Measurements from ENCODE around the gene CACHD1.

- TF ChIP-seq, protein P1, sequence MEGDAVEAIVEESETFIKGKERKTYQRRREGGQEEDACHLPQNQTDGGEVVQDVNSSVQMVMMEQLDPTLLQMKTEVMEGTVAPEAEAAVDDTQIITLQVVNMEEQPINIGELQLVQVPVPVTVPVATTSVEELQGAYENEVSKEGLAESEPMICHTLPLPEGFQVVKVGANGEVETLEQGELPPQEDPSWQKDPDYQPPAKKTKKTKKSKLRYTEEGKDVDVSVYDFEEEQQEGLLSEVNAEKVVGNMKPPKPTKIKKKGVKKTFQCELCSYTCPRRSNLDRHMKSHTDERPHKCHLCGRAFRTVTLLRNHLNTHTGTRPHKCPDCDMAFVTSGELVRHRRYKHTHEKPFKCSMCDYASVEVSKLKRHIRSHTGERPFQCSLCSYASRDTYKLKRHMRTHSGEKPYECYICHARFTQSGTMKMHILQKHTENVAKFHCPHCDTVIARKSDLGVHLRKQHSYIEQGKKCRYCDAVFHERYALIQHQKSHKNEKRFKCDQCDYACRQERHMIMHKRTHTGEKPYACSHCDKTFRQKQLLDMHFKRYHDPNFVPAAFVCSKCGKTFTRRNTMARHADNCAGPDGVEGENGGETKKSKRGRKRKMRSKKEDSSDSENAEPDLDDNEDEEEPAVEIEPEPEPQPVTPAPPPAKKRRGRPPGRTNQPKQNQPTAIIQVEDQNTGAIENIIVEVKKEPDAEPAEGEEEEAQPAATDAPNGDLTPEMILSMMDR (IDR thresholded peaks at IDR 0.05 in 2 of 3, conservative IDR thresholded peaks at IDR 0.05 in 1 of 3; ENCODE audit: insufficient read depth in 2 of 3, low read depth in 1 of 3, low read length in 3 of 3) = no peak
- TF ChIP-seq CBFA2T2 (conservative IDR thresholded peaks at IDR 0.05) (no peak), SMC3 (conservative IDR thresholded peaks at IDR 0.05; ENCODE audit: insufficient read depth, low read depth, low read length) (no peak), ZFP36 (IDR thresholded peaks at IDR 0.05; ENCODE audit: low read depth, low read length, partially characterized antibody) (no peak), U2AF1 (optimal IDR thresholded peaks at IDR 0.05; ENCODE audit: low read depth, low read length) (no peak), SMARCA5 (IDR thresholded peaks at IDR 0.05) (no peak), EZH2 (IDR thresholded peaks at IDR 0.05; ENCODE audit: borderline replicate concordance, low read depth, low read length) (no peak), MAX (CRISPR knock-in tag; IDR thresholded peaks at IDR 0.05) (no peak), KAT2B (IDR thresholded peaks at IDR 0.05; ENCODE audit: low read depth, low read length) (no peak), HMG20B (CRISPR knock-in tag; IDR thresholded peaks at IDR 0.05) (no peak), NRF1 (conservative IDR thresholded peaks at IDR 0.05 in 1 of 2, IDR thresholded peaks at IDR 0.05 in 1 of 2) (no peak)
These were observed 128.2 kb downstream of the CACHD1 start for GRCh38 chr1:64598100-64598571.

All from K562 (cell line).